ENCODE results near the gene DCTN4.

- TF ChIP-seq CTCF (IDR thresholded peaks at IDR 0.05): no peak
- no peak for TF ChIP-seq POLR2AphosphoS5 (IDR thresholded peaks at IDR 0.05)
- TF ChIP-seq EP300 (IDR thresholded peaks at IDR 0.05): no peak
Observed at GRCh38 chr5:150804388-150804787, 45.6 kb upstream of the DCTN4 start.
